HCT116 (cell line): ENCODE measurements around the gene UTRN. TPM values are rescaled to one million over a fixed set of nuclear protein-coding genes. Genes with fewer than 3 reads are reported as not detected.
A peak's percentile ranks its signal among the peaks of the same experiment; 100 is the strongest.

Experiments
- ATAC-seq: fragments of 200-7000 bp; cut with Tn5 transposase; 2 replicates; pipeline ENCODE4 v1.9.1; 2020; ENCODE audit warnings: mild to moderate bottlenecking, moderate library complexity
- BruUV-seq: library from RNA; stranded (reverse); fragments of 400-500 nt; replicated peaks from 2 replicates; lab custom pipeline; 2021; lab: Mats Ljungman, UMichigan
- CTCF ChIA-PET: fragments of 300-600 bp; sonication (Branson Sonifier 250); formaldehyde crosslinking; loops from one replicate; lab custom pipeline; 2021; ENCODE audit warnings: antibody characterized with exemption; lab: Charles Lee
- POLR2A ChIA-PET: fragments of 300-600, 350-600 bp; sonication (Branson Sonifier 250); formaldehyde crosslinking; loops from one replicate; lab custom pipeline; 2021; ENCODE audit warnings: antibody characterized with exemption; lab: Charles Lee
- RAD21 ChIA-PET, 2 experiments: fragments of 300-600 bp; sonication (Branson Sonifier 250); formaldehyde crosslinking; loops; one replicate each; lab custom pipeline; 2023; ENCODE audit warnings: low total read pairs in 2 of 2; ENCODE audit not compliant: uncharacterized antibody in 2 of 2, unreplicated experiment in 2 of 2, low non-redundant PET in 1 of 2; lab: Charles Lee
- DNase-seq: peaks from one replicate; pipeline ENCODE4 v3.0.0-alpha.2; 2010; ENCODE audit warnings: low read depth, low spot score
- H2AFZ ChIP-seq: fragments of 200-600 bp; shearing (Covaris generic), sonication (generic); 2 replicates; pipeline ENCODE4 v1.6.1; 2017; ENCODE audit warnings: low read depth, mixed run types, mixed read lengths, antibody characterized with exemption, low read length; ENCODE audit not compliant: poor library complexity, severe bottlenecking
- H3K27ac ChIP-seq: 2 replicates; pipeline ENCODE4 v1.5.1; 2012; ENCODE audit warnings: low read depth, low read length
- H3K27me3 ChIP-seq: fragments of 200-600 bp; sonication (generic); 2 replicates; pipeline ENCODE4 v1.6.1; 2016; ENCODE audit warnings: mixed run types, low read length, mixed read lengths; ENCODE audit not compliant: insufficient read depth
- H3K36me3 ChIP-seq, 2 experiments: fragments of 200-500 bp in 1 of 2; fragments of 200-600 bp in 1 of 2; sonication (Bioruptor generic) in 1 of 2; sonication (generic) in 1 of 2; 2 replicates each; pipeline versions ENCODE4 v1.5.1 to v1.6.1; 2014 to 2016; ENCODE audit warnings: low read length in 2 of 2, inconsistent platforms in 1 of 2, mixed read lengths in 1 of 2, mixed run types in 1 of 2; ENCODE audit not compliant: insufficient read depth in 2 of 2, control insufficient read depth in 1 of 2
- H3K4me1 ChIP-seq, 2 experiments: fragments of 200-600 bp in 1 of 2; sonication (generic) in 1 of 2; 2 replicates each; pipeline versions ENCODE4 v1.5.1 to v1.6.1; 2012 to 2017; ENCODE audit warnings: low read length in 2 of 2, inconsistent platforms in 1 of 2, mild to moderate bottlenecking in 1 of 2, mixed read lengths in 1 of 2, mixed run types in 1 of 2, moderate library complexity in 1 of 2; ENCODE audit not compliant: insufficient read depth in 2 of 2, control insufficient read depth in 1 of 2
- H3K4me2 ChIP-seq: fragments of 200-600 bp; sonication (generic); 2 replicates; pipeline ENCODE4 v1.6.1; 2017; ENCODE audit warnings: mixed run types, low read length, mixed read lengths
- H3K4me3 ChIP-seq, 2 experiments: fragments of 200-600 bp in 1 of 2; sonication (generic) in 1 of 2; replicated peaks in 1 of 2; 2 replicates each; pipeline ENCODE4 v1.5.1; 2011 to 2016; ENCODE audit warnings: low read length in 2 of 2, control low read depth in 1 of 2, low read depth in 1 of 2, mild to moderate bottlenecking in 1 of 2, mixed read lengths in 1 of 2, mixed run types in 1 of 2
- H3K79me2 ChIP-seq: fragments of 200-600 bp; sonication (generic); 2 replicates; pipeline ENCODE4 v1.6.1; 2017; ENCODE audit warnings: mild to moderate bottlenecking, mixed run types, low read length, moderate library complexity, mixed read lengths; ENCODE audit not compliant: insufficient read depth
- H3K9ac ChIP-seq: fragments of 200-600 bp; sonication (generic); 2 replicates; pipeline ENCODE4 v1.6.1; 2016; ENCODE audit warnings: low read length, mixed read lengths
- H3K9me2 ChIP-seq: fragments of 200-600 bp; sonication (generic), shearing (Covaris generic); 2 replicates; pipeline ENCODE4 v1.6.1; 2017; ENCODE audit warnings: mixed run types, mild to moderate bottlenecking, moderate library complexity; ENCODE audit not compliant: insufficient read depth
- H3K9me3 ChIP-seq, 2 experiments: fragments of 200-500 bp in 1 of 2; fragments of 200-600 bp in 1 of 2; sonication (Bioruptor generic) in 1 of 2; sonication (generic) in 1 of 2; 2 replicates each; pipeline ENCODE4 v1.6.1; 2014 to 2017; ENCODE audit warnings: low read length in 2 of 2, mixed read lengths in 2 of 2, inconsistent platforms in 1 of 2, low read depth in 1 of 2, mild to moderate bottlenecking in 1 of 2, mixed run types in 1 of 2, moderate library complexity in 1 of 2; ENCODE audit not compliant: control insufficient read depth in 1 of 2, insufficient read depth in 1 of 2
- H4K20me1 ChIP-seq: fragments of 200-600 bp; sonication (generic), shearing (Covaris generic); 2 replicates; pipeline ENCODE4 v1.6.1; 2017; ENCODE audit warnings: mixed run types, mild to moderate bottlenecking, moderate library complexity; ENCODE audit not compliant: insufficient read depth
- CBX3 ChIP-seq: IDR thresholded peaks from 2 replicates; pipeline ENCODE4 v1.6.1; 2012; ENCODE audit warnings: low read depth
- CEBPB ChIP-seq: IDR thresholded peaks from 2 replicates; pipeline ENCODE4 v1.6.1; 2012; ENCODE audit warnings: low read depth
- EGR1 ChIP-seq: IDR thresholded peaks from 2 replicates; pipeline ENCODE4 v1.6.1; 2012; ENCODE audit warnings: low read depth
- ELF1 ChIP-seq: IDR thresholded peaks from 2 replicates; pipeline ENCODE4 v1.6.1; 2012; ENCODE audit warnings: low read depth, borderline replicate concordance
- EZH2 ChIP-seq: fragments of 200-600 bp; sonication (generic); IDR thresholded peaks from 2 replicates; pipeline ENCODE4 v1.6.1; 2017; ENCODE audit warnings: antibody characterized with exemption, mixed run types
- EZH2phosphoT487 ChIP-seq: fragments of 200-600 bp; IDR thresholded peaks from 2 replicates; pipeline ENCODE4 v1.6.1; 2018; ENCODE audit warnings: antibody characterized with exemption, borderline replicate concordance
- FOSL1 ChIP-seq: IDR thresholded peaks from 2 replicates; pipeline ENCODE4 v1.6.1; 2012; ENCODE audit warnings: low read depth
- JUND ChIP-seq: IDR thresholded peaks from 2 replicates; pipeline ENCODE4 v1.6.1; 2012
- POLR2A ChIP-seq: IDR thresholded peaks from 2 replicates; pipeline ENCODE4 v1.7.0; 2011; ENCODE audit warnings: borderline replicate concordance; ENCODE audit not compliant: insufficient read depth, insufficient read length; ENCODE audit errors: extremely low read depth
- POLR2AphosphoS5 ChIP-seq: IDR thresholded peaks from 2 replicates; pipeline ENCODE4 v1.6.1; 2011; ENCODE audit warnings: mild to moderate bottlenecking, low read depth, low read length, moderate library complexity
- RAD21 ChIP-seq: IDR thresholded peaks from 2 replicates; pipeline ENCODE4 v1.6.1; 2012; ENCODE audit warnings: low read depth, mild to moderate bottlenecking
- REST ChIP-seq: IDR thresholded peaks from 2 replicates; pipeline ENCODE4 v1.6.1; 2012; ENCODE audit warnings: low read depth
- SIN3A ChIP-seq: IDR thresholded peaks from 2 replicates; pipeline ENCODE4 v1.6.1; 2012; ENCODE audit warnings: low read depth
- SP1 ChIP-seq: IDR thresholded peaks from 2 replicates; pipeline ENCODE4 v1.6.1; 2012; ENCODE audit warnings: low read depth
- TCF7L2 ChIP-seq: IDR thresholded peaks from 2 replicates; pipeline ENCODE4 v1.7.0; 2011; ENCODE audit warnings: borderline replicate concordance, inconsistent platforms; ENCODE audit not compliant: insufficient read depth, insufficient read length; ENCODE audit errors: extremely low read depth
- YY1 ChIP-seq: IDR thresholded peaks from 2 replicates; pipeline ENCODE4 v1.6.1; 2011; ENCODE audit warnings: low read length, low read depth, moderate library complexity, mild to moderate bottlenecking; ENCODE audit not compliant: insufficient replicate concordance; ENCODE audit errors: extremely low read depth
- ZFX ChIP-seq: fragments of 450-650 bp; IDR thresholded peaks from 2 replicates; pipeline ENCODE4 v1.6.1; 2017
- ZNF274 ChIP-seq: fragments of 200-500 bp; sonication (Bioruptor generic); IDR thresholded peaks from 2 replicates; pipeline ENCODE4 v1.6.1; 2014; ENCODE audit warnings: mild to moderate bottlenecking, low read depth, low read length, inconsistent platforms
- intact Hi-C: fragments of 100-400 bp; cut with micrococcal nuclease; formaldehyde crosslinking; loops from 2 replicates; pipeline ENCODE4 v1.10.0; 2022
- total RNA-seq: library from RNA; stranded (reverse); gene quantifications from one replicate; pipeline ENCODE4 v1.2.1, GENCODE V29; 2021; ENCODE audit not compliant: unreplicated experiment
- TF ChIP-seq, protein P1 (sequence below), 3 experiments: fragments of 200-600 bp in 1 of 3; sonication (generic) in 1 of 3; IDR thresholded peaks in 2 of 3; conservative IDR thresholded peaks in 1 of 3; 2 replicates each; pipeline ENCODE4 v1.5.1; 2012 to 2017; ENCODE audit warnings: low read depth in 2 of 3, low read length in 2 of 3, antibody characterized with exemption in 1 of 3, borderline replicate concordance in 1 of 3, control low read depth in 1 of 3, mild to moderate bottlenecking in 1 of 3, mixed read lengths in 1 of 3, mixed run types in 1 of 3, moderate library complexity in 1 of 3; ENCODE audit not compliant: insufficient read depth in 1 of 3
- TF ChIP-seq, protein P2 (sequence below): IDR thresholded peaks from 2 replicates; pipeline ENCODE4 v1.6.1; 2012

The UTRN gene
- total RNA-seq, 1 experiment from 2014 or later = 28.4 TPM

GRCh38 chr6:144259986-144260385, 25.1 kb upstream of the UTRN start:
- Histone ChIP-seq H3K9ac (no peak overlapping the region), H3K36me3 (no peaks in the 10 kb centered on the region), H3K4me3 (no peak overlapping the region), H3K27ac (no peak overlapping the region), H2AFZ (peak overlapping the region; percentile 53), H3K9me2 (no peaks in the 10 kb centered on the region; the same call in 1 of the 2 replicates), H3K4me2 (no peak overlapping the region), H3K9me3 (no peaks in the 10 kb centered on the region; a peak in 1 of 4 replicates), H4K20me1 (no peaks in the 10 kb centered on the region), H3K79me2 (no peaks in the 10 kb centered on the region), H3K27me3 (no peaks in the 10 kb centered on the region), H3K4me1 (peaks cover 12 to 15% of the 10 kb centered on the region in 2 experiments)
- no peak for TF ChIP-seq REST
- TF ChIP-seq CBX3 = no peak
- TF ChIP-seq EGR1 = no peak
- TF ChIP-seq POLR2A = no peak
- TF ChIP-seq ZFX = no peak
- TF ChIP-seq EZH2phosphoT487 = no peak
- TF ChIP-seq FOSL1 = no peak
- TF ChIP-seq JUND = no peak
- TF ChIP-seq ZNF274 = no peak
- no peak for TF ChIP-seq YY1
- no peak for TF ChIP-seq POLR2AphosphoS5
- TF ChIP-seq EZH2 = no peak
- TF ChIP-seq RAD21 = no peak
- no peak for TF ChIP-seq ELF1
- TF ChIP-seq, protein P1, sequence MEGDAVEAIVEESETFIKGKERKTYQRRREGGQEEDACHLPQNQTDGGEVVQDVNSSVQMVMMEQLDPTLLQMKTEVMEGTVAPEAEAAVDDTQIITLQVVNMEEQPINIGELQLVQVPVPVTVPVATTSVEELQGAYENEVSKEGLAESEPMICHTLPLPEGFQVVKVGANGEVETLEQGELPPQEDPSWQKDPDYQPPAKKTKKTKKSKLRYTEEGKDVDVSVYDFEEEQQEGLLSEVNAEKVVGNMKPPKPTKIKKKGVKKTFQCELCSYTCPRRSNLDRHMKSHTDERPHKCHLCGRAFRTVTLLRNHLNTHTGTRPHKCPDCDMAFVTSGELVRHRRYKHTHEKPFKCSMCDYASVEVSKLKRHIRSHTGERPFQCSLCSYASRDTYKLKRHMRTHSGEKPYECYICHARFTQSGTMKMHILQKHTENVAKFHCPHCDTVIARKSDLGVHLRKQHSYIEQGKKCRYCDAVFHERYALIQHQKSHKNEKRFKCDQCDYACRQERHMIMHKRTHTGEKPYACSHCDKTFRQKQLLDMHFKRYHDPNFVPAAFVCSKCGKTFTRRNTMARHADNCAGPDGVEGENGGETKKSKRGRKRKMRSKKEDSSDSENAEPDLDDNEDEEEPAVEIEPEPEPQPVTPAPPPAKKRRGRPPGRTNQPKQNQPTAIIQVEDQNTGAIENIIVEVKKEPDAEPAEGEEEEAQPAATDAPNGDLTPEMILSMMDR (IDR thresholded peaks at IDR 0.05 in 2 of 3, conservative IDR thresholded peaks at IDR 0.05 in 1 of 3; ENCODE audit: borderline replicate concordance in 1 of 3, insufficient read depth in 1 of 3, low read depth in 2 of 3, low read length in 2 of 3) = no peak
- TF ChIP-seq SP1 = no peak
- TF ChIP-seq, protein P2, sequence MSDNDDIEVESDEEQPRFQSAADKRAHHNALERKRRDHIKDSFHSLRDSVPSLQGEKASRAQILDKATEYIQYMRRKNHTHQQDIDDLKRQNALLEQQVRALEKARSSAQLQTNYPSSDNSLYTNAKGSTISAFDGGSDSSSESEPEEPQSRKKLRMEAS = no peak
- no peak for TF ChIP-seq TCF7L2
- TF ChIP-seq SIN3A = no peak
- TF ChIP-seq CEBPB = no peak
- BruUV-seq = no TSS peak
- ATAC-seq (no peak), DNase-seq (no peak)
- ChIA-PET POLR2A (no interaction called here), RAD21 (no interaction called here), CTCF (no interaction called here)
- intact Hi-C loops = no loop called here
